Osteocyte (in vitro differentiated cells): ENCODE results near the gene PPIF. TPM values are rescaled to one million over a fixed set of nuclear protein-coding genes. Genes with fewer than 3 reads are reported as not detected.

ENCODE experiments used
- DNase-seq: peaks from one replicate; pipeline ENCODE4 v3.0.0; 2021; ENCODE audit warnings: mixed read lengths; ENCODE audit not compliant: unreplicated experiment; ENCODE audit errors: extremely low spot score
- H3K27ac Mint-ChIP-seq: one replicate; pipeline ENCODE4 v1.8.0; 2021; ENCODE audit warnings: mild to moderate bottlenecking, mixed read lengths; ENCODE audit not compliant: unreplicated experiment
- H3K27me3 Mint-ChIP-seq: one replicate; pipeline ENCODE4 v1.8.0; 2021; ENCODE audit warnings: mixed read lengths; ENCODE audit not compliant: unreplicated experiment
- H3K36me3 Mint-ChIP-seq: one replicate; pipeline ENCODE4 v1.8.0; 2021; ENCODE audit warnings: mixed read lengths; ENCODE audit not compliant: unreplicated experiment
- H3K4me1 Mint-ChIP-seq: one replicate; pipeline ENCODE4 v1.8.0; 2021; ENCODE audit warnings: mixed read lengths; ENCODE audit not compliant: unreplicated experiment
- H3K4me3 Mint-ChIP-seq: one replicate; pipeline ENCODE4 v1.8.0; 2021; ENCODE audit warnings: mild to moderate bottlenecking, moderate library complexity, mixed read lengths; ENCODE audit not compliant: unreplicated experiment
- H3K9me3 Mint-ChIP-seq: one replicate; pipeline ENCODE4 v1.8.0; 2021; ENCODE audit warnings: mixed read lengths; ENCODE audit not compliant: unreplicated experiment
- total RNA-seq: library from RNA; stranded (reverse); gene quantifications from 2 replicates; pipeline ENCODE4 v1.2.1, GENCODE V29; 2021
- TF ChIP-seq, protein P1 (sequence below): fragments of 200-600 bp; sonication (generic); IDR thresholded peaks from 2 replicates; pipeline ENCODE4 v1.5.0; 2021; ENCODE audit warnings: antibody characterized with exemption, mild to moderate bottlenecking, moderate library complexity

PPIF gene
- total RNA-seq, 1 donor from 2014 or later = 17.0 TPM

DNA sequence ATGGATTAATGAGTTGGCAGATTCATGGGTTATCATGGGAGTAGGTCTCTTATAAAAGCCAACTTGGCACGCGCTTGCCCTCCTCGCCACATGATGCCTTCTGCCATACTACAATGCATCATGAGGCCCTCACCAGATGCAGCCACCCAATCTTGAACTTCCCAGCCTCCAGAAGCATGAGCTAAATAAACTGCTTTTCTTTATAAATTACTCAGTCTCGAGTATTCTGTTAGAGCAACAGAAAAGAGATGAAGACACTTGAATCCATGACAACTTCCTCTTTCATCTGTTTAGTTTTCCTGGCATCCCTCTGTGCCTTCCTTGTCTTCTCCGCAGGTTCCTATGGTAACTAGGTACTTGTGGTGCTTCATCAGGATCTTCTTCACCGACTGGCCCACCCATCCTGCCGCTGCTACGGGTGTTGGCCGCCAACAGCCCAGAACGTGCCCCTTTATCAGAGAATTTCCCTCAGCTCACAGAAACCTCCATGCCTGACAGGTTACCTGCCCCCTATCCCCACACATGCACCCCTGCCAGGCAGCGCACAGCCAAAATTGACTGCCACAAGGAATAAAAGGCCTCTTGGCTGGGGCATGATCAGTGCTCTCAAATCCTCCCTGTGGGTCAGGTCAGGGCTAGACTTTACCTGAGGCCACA, 28.0 kb upstream of the PPIF start:
- Mint-ChIP-seq H3K27me3 (no peaks in the 10 kb centered on the region), H3K4me3 (no peak overlapping the region), H3K36me3 (peaks cover 8% of the 10 kb centered on the region), H3K27ac (peak overlapping the region; percentile 89), H3K9me3 (peaks cover 4% of the 10 kb centered on the region), H3K4me1 (peaks cover 44% of the 10 kb centered on the region)
- DNase-seq = no peak
- TF ChIP-seq, protein P1, sequence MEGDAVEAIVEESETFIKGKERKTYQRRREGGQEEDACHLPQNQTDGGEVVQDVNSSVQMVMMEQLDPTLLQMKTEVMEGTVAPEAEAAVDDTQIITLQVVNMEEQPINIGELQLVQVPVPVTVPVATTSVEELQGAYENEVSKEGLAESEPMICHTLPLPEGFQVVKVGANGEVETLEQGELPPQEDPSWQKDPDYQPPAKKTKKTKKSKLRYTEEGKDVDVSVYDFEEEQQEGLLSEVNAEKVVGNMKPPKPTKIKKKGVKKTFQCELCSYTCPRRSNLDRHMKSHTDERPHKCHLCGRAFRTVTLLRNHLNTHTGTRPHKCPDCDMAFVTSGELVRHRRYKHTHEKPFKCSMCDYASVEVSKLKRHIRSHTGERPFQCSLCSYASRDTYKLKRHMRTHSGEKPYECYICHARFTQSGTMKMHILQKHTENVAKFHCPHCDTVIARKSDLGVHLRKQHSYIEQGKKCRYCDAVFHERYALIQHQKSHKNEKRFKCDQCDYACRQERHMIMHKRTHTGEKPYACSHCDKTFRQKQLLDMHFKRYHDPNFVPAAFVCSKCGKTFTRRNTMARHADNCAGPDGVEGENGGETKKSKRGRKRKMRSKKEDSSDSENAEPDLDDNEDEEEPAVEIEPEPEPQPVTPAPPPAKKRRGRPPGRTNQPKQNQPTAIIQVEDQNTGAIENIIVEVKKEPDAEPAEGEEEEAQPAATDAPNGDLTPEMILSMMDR = no peak

DNA sequence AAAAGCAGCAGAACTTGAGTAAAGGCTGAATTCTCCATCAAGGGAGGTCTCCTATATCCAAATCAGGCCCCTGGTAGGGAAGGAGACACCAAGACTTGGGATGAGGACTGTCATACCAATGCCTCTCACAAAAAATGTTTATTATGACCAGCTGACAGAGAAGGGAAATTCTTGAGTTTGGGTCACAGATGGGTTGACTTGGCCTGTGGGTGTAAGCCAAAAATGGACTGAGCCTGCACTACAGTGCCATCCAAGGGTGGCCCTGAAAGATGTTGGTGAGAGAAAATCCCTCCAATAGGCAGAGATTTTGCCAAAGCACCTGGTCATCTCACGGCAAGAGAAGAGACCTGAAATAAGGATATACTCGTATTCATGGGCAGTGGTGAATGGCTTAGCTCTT, 27.0 kb upstream of the PPIF start:
- H3K4me1 Mint-ChIP-seq = peaks cover 44% of the 10 kb centered on the region

DNA sequence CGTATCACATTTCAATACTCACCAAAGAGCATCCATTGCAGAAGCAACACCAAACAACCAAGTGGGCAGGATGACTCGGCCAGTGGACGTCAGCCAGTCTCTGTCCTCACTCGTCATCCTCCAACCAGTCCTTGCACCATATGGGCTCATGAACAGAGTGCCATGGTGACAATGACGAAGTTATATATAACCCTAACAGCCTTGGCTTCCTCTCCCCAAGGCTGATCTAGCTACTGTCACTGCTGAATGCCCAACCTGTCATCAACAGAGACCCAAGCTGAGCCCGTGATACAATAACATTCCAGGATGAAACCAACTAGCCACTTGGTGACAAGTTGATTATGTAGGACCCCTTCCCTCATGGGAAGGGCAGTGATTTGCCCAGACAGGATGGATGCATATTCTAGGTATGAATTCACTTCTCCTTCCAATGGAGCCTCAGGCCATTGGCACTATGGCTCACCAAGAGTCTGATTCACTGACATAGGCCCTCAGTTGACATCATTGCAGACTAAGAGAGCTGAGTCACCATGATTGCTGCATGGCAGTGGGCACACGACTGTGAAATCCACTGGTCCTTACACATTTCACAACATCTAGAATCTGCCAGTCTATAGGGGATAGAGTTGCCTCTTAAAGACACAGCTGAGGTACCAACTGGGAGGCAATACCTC, 26.3 kb upstream of the PPIF start:
- no peak overlapping the region for H3K27ac Mint-ChIP-seq
- H3K4me3 Mint-ChIP-seq = no peak overlapping the region
- TF ChIP-seq, protein P1 = no peak
- peaks cover 4% of the 10 kb centered on the region for H3K9me3 Mint-ChIP-seq
- peaks cover 1% of the 10 kb centered on the region for H3K36me3 Mint-ChIP-seq
- DNase-seq = no peak
- H3K27me3 Mint-ChIP-seq = no peaks in the 10 kb centered on the region
- peaks cover 44% of the 10 kb centered on the region for H3K4me1 Mint-ChIP-seq

More for the DNA sequence above, 27.0 kb upstream of the PPIF start:
- Mint-ChIP-seq H3K9me3 (peaks cover 4% of the 10 kb centered on the region), H3K27ac (no peak overlapping the region), H3K36me3 (peaks cover 6% of the 10 kb centered on the region), H3K27me3 (no peaks in the 10 kb centered on the region), H3K4me3 (no peak overlapping the region)
- DNase-seq = no peak
- TF ChIP-seq, protein P1 = no peak

DNA sequence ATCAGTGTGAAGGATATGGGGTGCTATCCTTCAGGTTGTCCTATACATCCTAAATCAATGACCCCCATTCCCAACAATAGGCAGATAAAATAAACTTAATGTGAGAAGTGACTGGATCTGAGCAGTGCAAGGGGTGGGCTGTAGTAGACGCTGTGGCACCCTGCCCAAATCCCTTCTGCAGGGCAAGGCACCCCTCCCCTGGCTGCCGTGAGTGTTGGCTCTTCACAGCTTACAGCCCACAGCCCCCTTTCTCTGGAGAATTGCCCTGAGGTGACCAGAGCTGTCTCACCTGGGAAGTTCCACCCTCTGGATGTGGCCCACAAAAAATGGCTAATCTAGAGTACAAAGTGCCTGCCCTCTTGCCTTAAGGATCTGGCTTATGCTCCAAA, 25.8 kb upstream of the PPIF start:
- H3K4me3 Mint-ChIP-seq = no peak overlapping the region
- no peaks in the 10 kb centered on the region for H3K27me3 Mint-ChIP-seq
- H3K4me1 Mint-ChIP-seq = peaks cover 44% of the 10 kb centered on the region
- peaks cover 4% of the 10 kb centered on the region for H3K9me3 Mint-ChIP-seq
- TF ChIP-seq, protein P1 = no peak
- DNase-seq = no peak
- H3K36me3 Mint-ChIP-seq = no peaks in the 10 kb centered on the region
- H3K27ac Mint-ChIP-seq = peak overlapping the region; percentile 13

DNA sequence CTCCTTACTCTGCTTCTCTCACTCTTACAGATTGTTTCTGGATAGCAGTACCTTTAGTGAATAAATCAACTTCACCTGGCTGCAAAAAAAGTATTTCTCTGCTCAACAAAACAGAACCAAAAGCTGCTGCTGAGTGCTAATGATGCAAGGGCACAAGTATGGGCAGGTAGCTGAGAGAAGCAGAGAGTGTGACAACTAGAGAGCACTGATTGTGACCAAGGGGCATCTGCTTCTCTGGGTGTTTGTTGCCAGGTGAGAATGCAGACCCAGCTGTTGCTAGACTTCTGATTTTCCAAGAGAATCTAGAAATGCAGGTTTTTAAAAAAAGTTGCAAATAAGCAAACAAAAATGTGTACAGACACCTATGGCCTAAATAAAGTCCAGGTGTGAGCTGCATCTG, 25.3 kb upstream of the PPIF start:
- Mint-ChIP-seq H3K27me3 (no peaks in the 10 kb centered on the region), H3K36me3 (no peaks in the 10 kb centered on the region), H3K4me1 (peaks cover 43% of the 10 kb centered on the region), H3K27ac (no peak overlapping the region), H3K4me3 (no peak overlapping the region), H3K9me3 (peaks cover 4% of the 10 kb centered on the region)
- DNase-seq = no peak
- TF ChIP-seq, protein P1 = no peak
